HG03354 (cell line): ENCODE measurements around the gene PLA2G2D.

ENCODE experiments used
- ATAC-seq: cut with Tn5 transposase; IDR thresholded peaks from one replicate; pipeline ENCODE4 v1.9.1; 2021; ENCODE audit warnings: mild to moderate bottlenecking; ENCODE audit not compliant: unreplicated experiment, poor library complexity, severe bottlenecking

Gene PLA2G2D

DNA sequence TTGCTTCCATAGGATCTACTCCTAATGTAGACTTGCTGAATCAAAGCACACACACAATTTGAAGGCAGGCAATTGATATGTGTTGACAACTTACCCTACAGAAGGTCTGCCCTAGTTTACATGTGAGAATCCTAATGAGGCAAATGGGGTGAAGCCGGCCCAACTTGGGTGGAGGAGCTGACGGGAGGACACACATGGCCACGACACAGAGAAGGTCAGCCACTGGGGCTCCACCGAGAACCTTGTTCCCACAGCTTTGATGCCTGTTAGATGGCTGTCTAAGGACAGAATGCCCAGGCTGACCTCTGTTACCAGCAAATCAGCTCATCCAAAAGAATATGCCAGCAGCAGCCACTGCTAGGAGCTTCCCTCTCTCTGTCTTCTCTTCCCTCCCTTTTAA lies 1.5 kb upstream of the PLA2G2D start:
- no peak for ATAC-seq

- ATAC-seq = no peak
Measured at GRCh38 chr1:20117236-20117635, 2.1 kb downstream of the PLA2G2D start.

- ATAC-seq = no peak
Measured at GRCh38 chr1:20115916-20116315, 3.4 kb downstream of the PLA2G2D start.

DNA sequence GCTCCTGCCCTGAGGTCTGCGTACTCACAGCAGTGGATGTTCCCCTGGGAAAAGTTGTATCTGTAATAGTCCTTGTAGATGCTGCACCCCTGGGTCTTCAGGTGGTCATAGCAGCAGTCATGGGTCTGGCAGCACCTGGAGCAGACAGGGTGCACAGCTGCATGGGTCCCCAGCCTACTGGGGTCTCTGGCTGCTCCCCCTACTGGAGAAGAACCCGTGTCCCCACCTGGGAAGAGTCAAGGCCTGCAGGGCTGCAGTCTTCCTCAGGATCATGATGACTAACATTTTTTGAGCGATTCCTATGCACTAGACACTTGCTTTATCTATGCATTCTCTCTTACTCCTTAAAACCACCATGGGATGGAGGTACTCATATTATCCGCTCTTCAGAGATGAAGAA lies 3.9 kb downstream of the PLA2G2D start:
- ATAC-seq = no peak

- ATAC-seq = no peak
Measured at GRCh38 chr1:20114021-20114648, 5.2 kb downstream of the PLA2G2D start.

- ATAC-seq = no peak
Measured at GRCh38 chr1:20112279-20113000, 6.9 kb downstream of the PLA2G2D start.

GRCh38 chr1:20111452-20111851 lies 7.9 kb downstream of the PLA2G2D start:
- no peak for ATAC-seq

- ATAC-seq = no peak
Measured at GRCh38 chr1:20110679-20111078, 8.7 kb downstream of the PLA2G2D start.

- ATAC-seq = no peak
Measured at GRCh38 chr1:20109223-20109856, 10.0 kb downstream of the PLA2G2D start.

- ATAC-seq = no peak
Measured at GRCh38 chr1:20108366-20109123, 10.8 kb downstream of the PLA2G2D start.

DNA sequence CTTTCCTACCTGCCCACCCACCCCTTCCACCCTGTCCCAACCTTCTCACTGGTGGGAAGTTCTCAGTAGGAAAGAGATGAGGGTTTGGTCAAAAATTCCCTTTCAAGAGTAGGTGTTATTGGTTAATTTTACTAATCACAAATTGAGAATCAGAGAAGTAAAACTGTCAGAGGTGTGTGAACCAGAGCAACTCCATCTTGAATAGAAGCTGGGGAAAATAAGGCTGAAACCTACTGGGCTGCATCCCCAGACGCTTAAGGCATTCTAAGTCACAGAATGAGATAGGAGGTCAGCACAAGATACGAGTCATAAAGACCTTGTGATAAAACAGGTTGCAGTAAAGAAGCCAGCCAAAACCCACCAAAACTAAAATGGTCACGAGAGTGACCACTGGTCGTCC lies 11.5 kb downstream of the PLA2G2D start:
- ATAC-seq = no peak

DNA sequence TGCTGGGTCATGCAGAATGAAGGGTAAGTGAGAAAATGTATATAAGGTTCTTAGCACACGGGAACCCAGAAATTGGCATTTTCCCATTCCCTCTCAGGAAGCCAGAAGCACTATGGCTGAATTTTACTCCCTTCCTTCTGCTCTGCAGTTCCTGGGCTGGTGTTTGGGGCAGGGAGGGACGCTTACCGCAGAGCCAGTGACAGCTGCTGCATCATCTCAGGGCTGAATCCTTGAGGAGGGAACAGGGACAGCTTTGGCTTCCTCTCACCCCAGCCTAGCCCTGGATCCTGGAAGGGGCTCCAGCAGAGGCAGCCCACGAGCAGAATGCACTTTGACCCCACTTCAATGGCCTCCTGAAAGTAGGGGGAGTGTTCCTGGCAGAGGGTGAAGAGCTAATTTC lies 12.0 kb downstream of the PLA2G2D start:
- no peak for ATAC-seq

DNA sequence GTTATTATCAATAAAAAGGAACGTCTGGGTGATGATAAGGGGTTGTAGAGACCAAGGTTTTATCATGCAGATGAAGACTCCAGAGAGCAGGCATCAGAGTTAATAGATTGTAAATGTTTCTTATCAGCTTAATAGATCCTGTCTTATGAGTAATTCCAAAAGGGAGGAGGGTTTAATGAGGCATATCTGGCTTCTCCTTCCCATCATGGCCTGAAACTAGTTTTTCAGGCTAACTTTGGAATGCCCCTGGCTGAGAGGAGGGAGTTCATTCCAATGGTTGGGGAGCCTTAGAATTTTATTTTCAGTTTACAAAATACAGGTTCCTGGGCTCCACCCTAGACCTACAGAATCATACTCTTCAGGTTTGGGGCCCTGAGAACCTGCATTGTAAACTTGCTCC lies 13.5 kb downstream of the PLA2G2D start:
- ATAC-seq = no peak

- ATAC-seq = no peak
Measured at GRCh38 chr1:20102875-20103274, 16.5 kb downstream of the PLA2G2D start.

DNA sequence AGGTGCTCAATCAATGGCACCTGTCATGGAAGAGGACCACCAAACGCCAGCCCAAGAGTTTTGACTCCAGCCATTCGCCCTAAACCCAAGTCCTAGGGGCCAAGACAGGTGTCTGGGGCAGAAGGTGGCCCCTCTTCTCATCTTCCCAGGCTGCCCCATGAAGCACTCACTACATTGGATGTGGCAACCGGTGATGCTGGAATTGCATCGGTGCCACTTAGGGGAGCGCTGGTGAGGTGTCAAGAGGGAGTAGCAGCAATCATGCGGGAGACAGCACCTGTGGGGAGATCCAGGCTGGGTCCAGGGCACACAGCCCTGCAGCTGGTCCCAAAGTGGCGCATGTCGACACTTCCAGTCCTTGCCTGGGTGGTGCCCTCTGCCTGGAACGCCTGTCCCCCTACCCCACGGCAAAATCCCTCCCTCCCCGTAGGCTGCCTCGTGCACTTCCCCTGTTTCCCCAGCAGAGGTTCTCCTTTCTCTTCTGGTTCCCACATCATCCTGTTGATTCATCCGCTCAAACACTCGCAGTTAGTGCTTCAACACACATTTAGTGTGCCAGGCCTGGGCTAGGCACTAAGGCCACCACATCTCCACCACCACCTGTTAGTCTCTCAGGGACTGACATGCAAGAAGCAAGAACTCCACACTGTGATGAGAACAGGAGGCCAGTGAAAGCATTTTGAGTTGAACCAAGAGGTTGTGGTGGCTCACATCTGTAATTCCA lies 18.5 kb downstream of the PLA2G2D start:
- ATAC-seq = no peak

DNA sequence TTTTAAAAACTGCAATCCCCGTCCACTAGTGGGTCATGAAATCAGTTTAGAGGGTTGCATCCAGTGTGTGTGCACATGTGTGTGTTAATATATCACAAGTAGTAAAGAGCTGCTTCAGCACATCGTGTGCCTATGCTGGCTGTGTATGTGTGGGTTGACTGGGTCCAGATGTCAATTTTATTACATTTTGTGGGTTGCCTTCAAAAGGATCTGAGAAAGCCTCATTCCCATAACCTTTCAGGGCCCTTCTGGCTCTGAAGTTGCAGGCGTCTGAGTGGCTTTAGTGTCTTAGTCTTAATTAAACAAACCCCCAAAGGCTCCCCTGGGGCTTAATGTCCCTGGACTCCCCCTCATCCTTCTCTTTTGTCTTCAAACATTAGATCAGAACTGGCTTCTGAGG lies 19.8 kb downstream of the PLA2G2D start:
- no peak for ATAC-seq

GRCh38 chr1:20096840-20097447 lies 22.4 kb downstream of the PLA2G2D start:
- no peak for ATAC-seq

DNA sequence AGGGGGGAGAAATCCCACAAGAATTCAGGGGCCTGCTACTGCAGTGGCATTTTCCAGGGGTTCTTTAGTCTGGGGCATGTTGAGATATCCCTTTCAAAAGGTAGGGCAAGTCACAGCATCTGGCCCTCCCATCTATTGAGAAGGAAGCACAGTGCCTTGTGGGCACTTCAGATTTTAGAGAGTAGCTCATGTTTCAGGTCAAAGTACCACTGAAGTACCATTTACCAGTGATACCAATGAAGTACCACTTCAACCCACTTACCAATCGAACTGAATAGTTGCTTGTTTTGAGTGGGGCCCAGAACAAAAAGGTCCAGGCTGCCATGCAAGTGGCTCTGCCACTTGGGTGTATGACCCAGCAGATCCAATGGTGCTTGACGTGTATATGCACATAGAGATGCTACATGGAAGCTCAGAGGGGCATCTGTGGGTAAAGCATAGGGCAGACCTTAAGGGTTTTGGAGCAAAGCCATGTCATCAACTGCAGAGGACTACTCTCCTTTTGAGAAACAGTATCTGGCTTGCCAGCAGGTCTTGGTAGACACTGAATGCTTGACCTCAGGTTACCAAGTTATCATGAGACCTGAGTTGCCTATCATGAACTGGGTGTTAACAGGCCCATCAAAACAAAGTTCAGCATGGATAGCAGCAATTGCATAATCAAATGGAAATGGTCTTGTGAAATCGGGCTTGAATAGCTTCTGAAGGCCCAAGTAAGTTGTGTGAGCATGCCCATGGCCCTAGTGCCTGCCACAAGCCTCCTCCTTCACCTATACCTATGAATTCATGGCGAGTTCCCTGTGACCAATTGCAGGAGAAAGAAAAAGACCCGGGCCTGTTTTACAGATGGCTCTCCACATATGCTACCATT lies 23.5 kb downstream of the PLA2G2D start:
- no peak for ATAC-seq
